NCI-H2196 (cell line): Measurements from ENCODE around the gene PACSIN3.
A peak's percentile ranks its signal among the peaks of the same experiment; 100 is the strongest.
"Not testable (repeated sequence)": the region's sequence is repeated elsewhere in the genome, so short reads cannot be mapped to it uniquely, and the experiment has no call there.

Source experiments
- DNase-seq: peaks from one replicate; lab custom pipeline; 2025; ENCODE audit not compliant: unreplicated experiment; lab: John Stamatoyannopoulos, UW

The PACSIN3 gene

GRCh38 chr11:47186076-47186699 is at the start of gene PACSIN3:
Gene PACSIN3 (minus strand): TSS chr11:47186434. CDS start chr11:47182727, 3,707 bp downstream.
- peak; percentile 42 for DNase-seq

- DNase-seq, result no peak
Measured at GRCh38 chr11:47235163-47235562, 48.9 kb upstream of the PACSIN3 start.

- peak; percentile 91 for DNase-seq
Measured at GRCh38 chr11:47234669-47235100, 48.5 kb upstream of the PACSIN3 start.

- DNase-seq, result peak; percentile 52
Measured at GRCh38 chr11:47233989-47234668, 47.9 kb upstream of the PACSIN3 start.

- no peak for DNase-seq
Measured at GRCh38 chr11:47233051-47233450, 46.8 kb upstream of the PACSIN3 start.

GRCh38 chr11:47229161-47229560 is 42.9 kb upstream of the PACSIN3 start:
- DNase-seq, result no peak

GRCh38 chr11:47225552-47226400 is 39.5 kb upstream of the PACSIN3 start:
- DNase-seq, result no peak

GRCh38 chr11:47222696-47223095 is 36.5 kb upstream of the PACSIN3 start:
- DNase-seq, result no peak

- no peak for DNase-seq
Measured at GRCh38 chr11:47220401-47220821, 34.2 kb upstream of the PACSIN3 start.

- DNase-seq, result peak; percentile 36
Measured at GRCh38 chr11:47216121-47216798, 30.0 kb upstream of the PACSIN3 start.

GRCh38 chr11:47215366-47215910 is 29.2 kb upstream of the PACSIN3 start:
- DNase-seq, result no peak

GRCh38 chr11:47213950-47214565 is 27.8 kb upstream of the PACSIN3 start:
- peak; percentile 94 for DNase-seq

- no peak for DNase-seq
Measured at GRCh38 chr11:47212938-47213337, 26.7 kb upstream of the PACSIN3 start.

- no peak for DNase-seq
Measured at GRCh38 chr11:47208628-47209027, 22.4 kb upstream of the PACSIN3 start.

GRCh38 chr11:47208008-47208552 is 21.8 kb upstream of the PACSIN3 start:
- DNase-seq, result not testable (repeated sequence)

- DNase-seq, result no peak
Measured at GRCh38 chr11:47207459-47207858, 21.2 kb upstream of the PACSIN3 start.

GRCh38 chr11:47206577-47206976 is 20.3 kb upstream of the PACSIN3 start:
- DNase-seq, result not testable (repeated sequence)

- no peak for DNase-seq
Measured at GRCh38 chr11:47204637-47204989, 18.4 kb upstream of the PACSIN3 start.

- no peak for DNase-seq
Measured at GRCh38 chr11:47202576-47202975, 16.3 kb upstream of the PACSIN3 start.

- DNase-seq, result no peak
Measured at GRCh38 chr11:47201015-47201414, 14.8 kb upstream of the PACSIN3 start.
